ENCODE results near the gene DLGAP1.

The DLGAP1 gene

GRCh38 chr18:4236940-4237663, 218.0 kb downstream of the DLGAP1 start:
- DNase-seq, result no peak

GRCh38 chr18:4233468-4233867, 221.6 kb downstream of the DLGAP1 start:
- DNase-seq, result no peak

- no peak for DNase-seq
These were observed 222.5 kb downstream of the DLGAP1 start for GRCh38 chr18:4232656-4233055.

DNA sequence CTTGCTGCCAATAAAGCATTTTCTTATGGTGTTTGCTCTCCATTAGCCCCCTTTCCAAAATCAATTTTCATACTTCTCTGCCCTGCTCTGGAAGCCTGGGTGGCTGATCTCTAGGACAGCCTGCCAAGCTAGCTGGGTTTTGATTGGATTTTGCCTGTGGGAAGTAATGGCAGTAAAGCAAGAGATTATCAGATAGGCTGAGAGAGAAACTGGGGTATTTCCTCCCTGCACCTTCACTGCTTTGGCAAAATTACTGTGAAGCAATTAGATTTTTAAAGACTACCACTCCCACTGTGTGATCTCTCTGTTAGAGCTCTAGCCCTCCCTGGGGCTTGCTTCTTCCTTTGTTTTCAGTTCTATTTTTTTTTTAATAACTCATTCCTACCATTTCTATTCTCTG, 223.8 kb downstream of the DLGAP1 start:
- no peak for DNase-seq

- no peak for DNase-seq
These were observed 224.5 kb downstream of the DLGAP1 start for GRCh38 chr18:4230450-4231168.

GRCh38 chr18:4224031-4224704, 230.9 kb downstream of the DLGAP1 start:
- DNase-seq, result no peak

- no peak for DNase-seq
These were observed 243.8 kb downstream of the DLGAP1 start for GRCh38 chr18:4211111-4211837.

GRCh38 chr18:4208366-4208765, 246.7 kb downstream of the DLGAP1 start:
- DNase-seq, result no peak

DNA sequence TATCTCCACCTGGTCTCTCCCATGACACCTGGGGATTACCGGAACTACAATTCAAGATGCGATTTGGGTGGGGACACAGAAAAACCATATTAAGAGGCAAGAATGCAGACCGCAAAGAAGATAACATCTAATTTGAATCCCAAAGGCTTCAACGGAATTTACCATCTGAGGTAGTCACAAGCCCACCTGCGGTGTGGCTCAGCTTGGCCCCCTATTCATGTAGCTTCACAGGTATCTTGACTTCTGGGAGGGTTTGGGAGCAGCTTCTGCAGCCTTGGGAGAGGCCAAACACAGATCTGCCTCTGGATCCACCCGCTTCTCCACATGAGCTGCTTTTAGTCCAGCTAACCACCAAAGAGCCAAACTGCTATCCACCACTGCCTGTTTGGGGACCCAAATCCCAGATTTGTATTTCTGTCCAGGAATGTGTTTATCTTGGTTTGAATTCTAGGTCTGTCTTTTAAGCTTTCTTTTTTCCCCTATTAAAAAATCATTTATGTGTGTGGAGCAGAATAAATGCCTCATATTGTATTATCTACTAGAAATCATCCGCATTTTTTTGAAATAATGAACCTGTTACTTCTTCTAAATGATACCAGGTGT, 247.6 kb downstream of the DLGAP1 start:
- no peak for DNase-seq

DNA sequence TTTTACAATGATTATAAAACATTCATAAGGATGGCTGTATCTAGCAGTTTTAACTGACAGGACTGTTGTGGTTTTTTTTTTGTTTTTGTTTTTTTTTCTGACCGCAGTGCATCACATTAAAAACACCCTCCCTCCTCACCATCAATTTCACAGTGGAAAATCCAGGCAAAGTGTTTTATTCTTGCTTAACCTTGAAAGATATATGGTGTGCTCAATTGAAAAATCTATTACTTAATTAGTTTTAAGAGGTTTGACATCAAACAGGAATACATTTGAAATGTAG, 250.7 kb downstream of the DLGAP1 start:
- no peak for DNase-seq

- DNase-seq, result no peak
These were observed 251.3 kb downstream of the DLGAP1 start for GRCh38 chr18:4203568-4204437.

DNA sequence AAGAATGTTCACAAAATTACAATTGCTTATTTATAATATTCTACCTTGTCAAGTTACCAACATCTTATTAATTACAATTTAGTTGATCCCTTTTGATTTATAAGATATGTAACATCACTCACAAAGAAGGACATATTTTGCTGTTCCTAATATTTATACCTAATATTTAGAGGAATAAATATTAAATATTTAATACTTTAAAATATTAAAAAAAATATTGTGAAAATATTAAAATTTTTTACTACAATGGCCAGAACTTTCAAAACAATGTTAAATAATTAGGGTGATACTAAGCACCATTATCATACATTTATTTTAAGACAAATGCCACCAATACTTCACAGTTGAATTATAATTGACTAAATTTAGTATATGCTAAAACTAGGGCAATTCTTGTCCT, 254.7 kb downstream of the DLGAP1 start:
- DNase-seq, result no peak

DNA sequence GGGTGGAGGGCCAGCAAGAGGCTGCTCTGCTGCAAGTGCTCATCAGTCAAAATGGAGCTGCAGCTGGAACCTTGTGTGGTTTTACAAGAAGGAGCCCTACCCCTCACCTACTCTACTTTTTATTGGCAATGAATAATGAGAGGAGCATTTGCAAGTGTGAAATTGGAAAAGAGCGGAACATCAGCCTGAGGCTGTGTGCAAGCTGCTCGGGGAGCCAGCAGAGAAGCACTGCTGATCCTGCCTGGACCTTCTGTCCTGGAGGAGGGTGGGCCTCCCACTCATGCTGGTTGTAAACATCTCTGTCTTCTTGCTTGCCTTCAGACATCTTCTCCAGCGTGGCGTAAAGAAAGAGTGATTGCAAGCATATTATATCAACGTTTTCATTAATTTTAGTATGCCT, 256.2 kb downstream of the DLGAP1 start:
- DNase-seq, result no peak

- DNase-seq, result no peak
These were observed 258.8 kb downstream of the DLGAP1 start for GRCh38 chr18:4196351-4196750.

DNA sequence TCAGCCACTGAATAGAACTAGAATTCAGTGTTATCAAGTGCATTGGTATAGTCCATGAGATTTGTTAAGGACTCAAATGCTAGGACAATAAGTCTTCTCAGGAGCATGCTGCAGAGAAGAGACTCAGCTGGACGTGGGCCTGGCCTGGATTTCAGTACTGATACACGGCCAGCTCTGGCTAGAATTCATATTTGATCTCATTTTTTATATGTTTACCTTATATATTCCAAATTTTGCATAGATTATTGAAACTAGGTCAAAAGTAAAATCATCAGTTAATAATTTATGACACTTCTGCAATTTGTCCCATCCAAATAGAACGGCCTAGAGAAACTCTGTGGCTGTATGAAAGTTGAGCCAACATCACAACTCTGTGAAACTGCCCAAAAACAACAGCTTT, 262.0 kb downstream of the DLGAP1 start:
- no peak for DNase-seq

DNA sequence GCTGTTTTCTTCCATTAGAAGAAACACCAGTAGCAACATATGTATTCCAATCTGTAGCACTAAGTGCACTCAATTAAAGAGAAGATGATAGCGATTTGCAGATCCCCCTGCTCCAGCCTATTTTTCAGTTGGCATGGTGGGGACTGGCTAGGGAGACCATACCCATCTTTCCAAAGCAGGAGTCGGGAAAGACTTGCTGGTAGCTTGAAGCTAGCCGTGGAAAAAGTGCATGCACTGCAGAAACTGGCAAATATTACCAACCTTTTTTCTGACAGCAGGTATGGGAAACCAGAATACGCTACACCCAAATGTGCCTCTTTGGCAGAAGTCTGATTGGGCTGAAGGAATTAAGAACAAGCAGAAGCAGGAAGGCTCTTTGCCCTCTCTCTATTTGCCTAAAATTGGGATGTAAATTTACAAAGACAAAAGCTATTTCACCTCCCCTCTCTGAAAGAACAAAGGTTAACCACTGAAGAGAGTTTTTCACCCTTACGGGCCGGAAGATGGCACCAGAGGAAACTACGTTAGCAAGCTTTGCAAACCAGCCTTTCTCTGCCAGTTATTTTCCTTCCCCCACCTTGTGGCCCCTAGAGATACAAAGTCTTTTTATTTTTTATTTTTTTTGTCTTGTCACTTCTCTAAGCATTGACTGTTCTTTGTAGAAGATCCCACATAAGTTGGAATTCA, 273.1 kb downstream of the DLGAP1 start:
- DNase-seq, result no peak

GRCh38 chr18:4181086-4181485, 274.0 kb downstream of the DLGAP1 start:
- no peak for DNase-seq

DNA sequence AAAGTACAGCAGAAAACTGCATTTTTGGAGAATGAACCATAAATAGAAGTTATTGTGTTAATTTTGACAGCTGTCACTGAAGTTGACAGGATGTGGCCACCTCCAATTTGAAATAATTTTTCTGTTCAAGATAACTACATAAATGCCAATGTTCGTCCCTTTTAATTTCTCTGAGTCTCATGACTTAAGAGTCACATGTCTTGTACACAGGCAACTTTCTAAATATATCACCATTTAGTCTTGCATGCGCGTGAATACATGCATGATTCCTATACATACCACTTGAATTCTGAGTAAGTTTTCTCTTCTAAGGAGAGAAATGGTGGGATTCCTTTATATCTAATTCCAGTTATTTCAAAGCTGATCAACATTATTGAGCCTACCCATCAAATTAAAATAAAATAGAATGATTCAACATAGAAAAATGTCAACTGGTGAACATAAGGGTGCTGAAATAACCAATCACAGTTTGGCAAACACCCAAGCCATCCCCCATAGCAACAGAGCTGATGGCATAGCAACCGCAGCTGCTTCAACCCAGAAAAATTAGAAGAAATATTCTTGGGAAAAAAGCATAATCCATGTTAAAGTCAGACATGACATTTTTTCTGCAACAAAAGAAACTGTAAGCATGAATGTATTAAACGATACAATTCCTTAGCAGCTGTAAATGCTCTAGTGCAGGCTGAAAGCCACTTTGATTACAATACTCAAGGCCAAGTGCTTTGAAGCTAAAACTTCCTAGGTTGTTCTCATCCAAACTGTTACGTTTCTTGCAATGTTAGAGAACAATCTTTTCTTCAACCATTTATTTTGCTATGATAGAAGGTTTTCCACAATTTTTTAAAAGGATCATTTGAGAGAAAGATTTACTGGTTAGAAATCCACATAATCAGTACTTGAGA, 282.7 kb downstream of the DLGAP1 start:
- no peak for DNase-seq

GRCh38 chr18:4157352-4157751, 297.8 kb downstream of the DLGAP1 start:
- no peak for DNase-seq

- no peak for DNase-seq
These were observed 308.3 kb downstream of the DLGAP1 start for GRCh38 chr18:4146797-4147196.
